Breast epithelium (tissue), 4 donors: ENCODE results near the gene SYNGR4. TPM values are rescaled to one million over a fixed set of nuclear protein-coding genes. Genes with fewer than 3 reads are reported as not detected.
"Not testable (repeated sequence)": the region's sequence is repeated elsewhere in the genome, so short reads cannot be mapped to it uniquely, and the experiment has no call there.

Experiments used
- DNase-seq, 2 donors: peaks; one replicate each; pipeline ENCODE4 v3.0.0-alpha.2; 2019; ENCODE audit warnings: low spot score in 2 of 2
- H3K27ac ChIP-seq, 2 donors: fragments of 200-600 bp; sonication (generic) in 1 of 2; one replicate each; pipeline ENCODE4 v1.5.1; 2016 to 2019; ENCODE audit warnings: mild to moderate bottlenecking in 1 of 2
- H3K27me3 ChIP-seq, 2 donors: fragments of 200-600 bp; sonication (generic) in 1 of 2; one replicate each; pipeline versions ENCODE4 v1.5.1 to v1.6.0; 2017 to 2019; ENCODE audit warnings: control low read depth in 1 of 2, mild to moderate bottlenecking in 1 of 2
- H3K36me3 ChIP-seq: fragments of 200-600 bp; one replicate; pipeline ENCODE4 v1.5.1; 2019
- H3K4me1 ChIP-seq, 2 donors: fragments of 200-600 bp; sonication (generic); one replicate each; pipeline ENCODE4 v1.5.1; 2016 to 2019; ENCODE audit warnings: control low read depth in 1 of 2
- H3K4me3 ChIP-seq, 3 donors: fragments of 200-600 bp; sonication (generic); 1 replicate in 2 of 3; 2 replicates in 1 of 3; pipeline ENCODE4 v1.5.1; 2016 to 2019; ENCODE audit warnings: mild to moderate bottlenecking in 3 of 3, moderate library complexity in 2 of 3
- H3K9me3 ChIP-seq, 2 donors: fragments of 200-600 bp; sonication (generic) in 1 of 2; one replicate each; pipeline ENCODE4 v1.5.1; 2016 to 2019; ENCODE audit warnings: control low read depth in 1 of 2
- POLR2A ChIP-seq: fragments of 450-650 bp; IDR thresholded peaks from one replicate; pipeline ENCODE4 v1.6.1; 2016; ENCODE audit warnings: antibody characterized with exemption, mild to moderate bottlenecking, moderate library complexity
- POLR2AphosphoS5 ChIP-seq, 3 donors: sonication (generic); formaldehyde crosslinking; IDR thresholded peaks; one replicate each; pipeline ENCODE4 v1.6.1; 2017; ENCODE audit warnings: antibody characterized with exemption in 3 of 3
- intact Hi-C: fragments of 100-400 bp; cut with DNase I; formaldehyde crosslinking; loops from one replicate; pipeline ENCODE4 v1.15.1; 2023; ENCODE audit warnings: low total_unique reads
- total RNA-seq, 3 donors: library from RNA; depleted of rRNA; stranded (reverse); fragments of >200 nt; gene quantifications; one replicate each; pipeline ENCODE4 v1.1.0, GENCODE V29; 2016
- TF ChIP-seq, protein P1 (sequence below), 3 donors: fragments of 450-650 bp; IDR thresholded peaks; one replicate each; pipeline ENCODE4 v1.5.1; 2016 to 2017; ENCODE audit warnings: antibody characterized with exemption in 3 of 3, mild to moderate bottlenecking in 3 of 3, moderate library complexity in 3 of 3

Gene SYNGR4
- total RNA-seq, 3 donors from 2014 or later: not detected

- Histone ChIP-seq H3K27ac (no peak overlapping the region), H3K27me3 (no peaks in the 10 kb centered on the region), H3K4me3 (no peak overlapping the region), H3K9me3 (no peaks in the 10 kb centered on the region), H3K4me1 (no peaks in the 10 kb centered on the region), H3K36me3 (no peaks in the 10 kb centered on the region)
- no peak for TF ChIP-seq POLR2AphosphoS5 (IDR thresholded peaks at IDR 0.05)
- TF ChIP-seq, protein P1, sequence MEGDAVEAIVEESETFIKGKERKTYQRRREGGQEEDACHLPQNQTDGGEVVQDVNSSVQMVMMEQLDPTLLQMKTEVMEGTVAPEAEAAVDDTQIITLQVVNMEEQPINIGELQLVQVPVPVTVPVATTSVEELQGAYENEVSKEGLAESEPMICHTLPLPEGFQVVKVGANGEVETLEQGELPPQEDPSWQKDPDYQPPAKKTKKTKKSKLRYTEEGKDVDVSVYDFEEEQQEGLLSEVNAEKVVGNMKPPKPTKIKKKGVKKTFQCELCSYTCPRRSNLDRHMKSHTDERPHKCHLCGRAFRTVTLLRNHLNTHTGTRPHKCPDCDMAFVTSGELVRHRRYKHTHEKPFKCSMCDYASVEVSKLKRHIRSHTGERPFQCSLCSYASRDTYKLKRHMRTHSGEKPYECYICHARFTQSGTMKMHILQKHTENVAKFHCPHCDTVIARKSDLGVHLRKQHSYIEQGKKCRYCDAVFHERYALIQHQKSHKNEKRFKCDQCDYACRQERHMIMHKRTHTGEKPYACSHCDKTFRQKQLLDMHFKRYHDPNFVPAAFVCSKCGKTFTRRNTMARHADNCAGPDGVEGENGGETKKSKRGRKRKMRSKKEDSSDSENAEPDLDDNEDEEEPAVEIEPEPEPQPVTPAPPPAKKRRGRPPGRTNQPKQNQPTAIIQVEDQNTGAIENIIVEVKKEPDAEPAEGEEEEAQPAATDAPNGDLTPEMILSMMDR (IDR thresholded peaks at IDR 0.05): no peak
- no peak for TF ChIP-seq POLR2A
- DNase-seq: no peak
- intact Hi-C loops: no loop called here
Observed at GRCh38 chr19:48365602-48366001, 1.4 kb downstream of the SYNGR4 start.

- H3K36me3 ChIP-seq: no peaks in the 10 kb centered on the region
- H3K4me1 ChIP-seq: no peaks in the 10 kb centered on the region
- intact Hi-C loops: no loop called here
- no peak overlapping the region for H3K4me3 ChIP-seq
- H3K27ac ChIP-seq: no peak overlapping the region
- TF ChIP-seq, protein P1 (IDR thresholded peaks at IDR 0.05): no peak
- TF ChIP-seq POLR2A: no peak
- TF ChIP-seq POLR2AphosphoS5 (IDR thresholded peaks at IDR 0.05): no peak
- H3K9me3 ChIP-seq: no peaks in the 10 kb centered on the region
- no peaks in the 10 kb centered on the region for H3K27me3 ChIP-seq
- DNase-seq: no peak
Observed at GRCh38 chr19:48367855-48368254, 3.7 kb downstream of the SYNGR4 start.

- H3K27me3 ChIP-seq: no peaks in the 10 kb centered on the region
- TF ChIP-seq POLR2A: no peak
- TF ChIP-seq, protein P1 (IDR thresholded peaks at IDR 0.05): no peak
- TF ChIP-seq POLR2AphosphoS5 (IDR thresholded peaks at IDR 0.05): no peak
- H3K9me3 ChIP-seq: no peaks in the 10 kb centered on the region
- no peak for DNase-seq
- H3K27ac ChIP-seq: no peak overlapping the region
- no peaks in the 10 kb centered on the region for H3K4me1 ChIP-seq
- H3K36me3 ChIP-seq: no peaks in the 10 kb centered on the region
- intact Hi-C loops: no loop called here
- H3K4me3 ChIP-seq: no peak overlapping the region
Observed at GRCh38 chr19:48368936-48369335, 4.8 kb downstream of the SYNGR4 start.

DNA sequence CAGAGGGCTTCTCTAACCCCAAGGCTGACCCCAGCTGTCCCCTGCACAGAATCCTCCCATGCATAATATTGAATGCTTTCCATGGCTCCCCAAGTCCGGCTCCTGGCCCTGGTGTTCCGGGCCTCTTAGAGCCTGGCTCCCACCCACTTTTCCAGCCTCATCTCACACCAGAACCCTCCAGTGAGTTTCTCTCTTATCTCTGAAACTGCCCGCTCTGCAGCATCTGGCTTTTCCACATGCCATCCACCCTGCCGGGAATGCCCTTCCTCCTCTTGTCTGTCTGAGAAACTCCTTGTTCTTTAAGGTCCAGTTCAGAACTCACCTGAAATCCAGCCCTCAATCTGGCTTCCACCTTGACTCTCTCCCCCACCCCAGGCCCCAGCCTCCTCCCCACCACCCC is 6.8 kb downstream of the SYNGR4 start:
- H3K9me3 ChIP-seq: no peaks in the 10 kb centered on the region
- no peak overlapping the region for H3K27ac ChIP-seq
- H3K4me1 ChIP-seq: no peaks in the 10 kb centered on the region
- intact Hi-C loops: no loop called here
- H3K36me3 ChIP-seq: no peaks in the 10 kb centered on the region
- DNase-seq: no peak
- H3K27me3 ChIP-seq: no peaks in the 10 kb centered on the region
- TF ChIP-seq POLR2A (no peak), POLR2AphosphoS5 (IDR thresholded peaks at IDR 0.05) (no peak)
- TF ChIP-seq, protein P1 (IDR thresholded peaks at IDR 0.05): no peak
- H3K4me3 ChIP-seq: no peak overlapping the region

- TF ChIP-seq POLR2AphosphoS5 (IDR thresholded peaks at IDR 0.05) (no peak), POLR2A (no peak)
- TF ChIP-seq, protein P1 (IDR thresholded peaks at IDR 0.05): no peak
- H3K27me3 ChIP-seq: no peaks in the 10 kb centered on the region
- intact Hi-C loops: no loop called here
- H3K9me3 ChIP-seq: no peaks in the 10 kb centered on the region
- DNase-seq: no peak
- no peaks in the 10 kb centered on the region for H3K4me1 ChIP-seq
- no peaks in the 10 kb centered on the region for H3K36me3 ChIP-seq
- no peak overlapping the region for H3K27ac ChIP-seq
- H3K4me3 ChIP-seq: no peak overlapping the region
Observed at GRCh38 chr19:48371367-48371766, 7.2 kb downstream of the SYNGR4 start.

GRCh38 chr19:48371771-48372170 is 7.6 kb downstream of the SYNGR4 start:
- H3K27ac ChIP-seq, H3K27me3 ChIP-seq, H3K36me3 ChIP-seq, intact Hi-C loops, DNase-seq, H3K9me3 ChIP-seq, H3K4me1 ChIP-seq, H3K4me3 ChIP-seq: not testable (repeated sequence)
